ENCODE measurements around the gene UBR4. TPM values are rescaled to one million over a fixed set of nuclear protein-coding genes. Genes with fewer than 3 reads are reported as not detected.
A peak's percentile ranks its signal among the peaks of the same experiment; 100 is the strongest.

The UBR4 gene
- total RNA-seq, 2 experiments from 2014 or later = 116 to 125 TPM

- intact Hi-C loops (cut with DNase I, micrococcal nuclease) = loop anchor here in 1 of 2 experiments (10.0 kb wide), 1 partner anchor 56 kb away; no protein-coding TSS in a partner anchor
- Mint-ChIP-seq H3K4me3 (no peak overlapping the region), H3K9me3 (no peaks in the 10 kb centered on the region), H3K27ac (peak overlapping the region; percentile 83), H3K27me3 (no peaks in the 10 kb centered on the region), H3K36me3 (ENCODE audit: low read depth) (peaks cover 25% of the 10 kb centered on the region), H3K4me1 (ENCODE audit: low read depth) (peaks cover 62% of the 10 kb centered on the region)
- Histone ChIP-seq H3K27me3 (ENCODE audit: control insufficient read depth in 1 of 2, insufficient read depth in 2 of 2, low read length in 2 of 2) (no peaks in the 10 kb centered on the region), H3K27ac (ENCODE audit: low read depth in 1 of 2, low read length in 2 of 2) (no peak overlapping the region), H3K9me3 (ENCODE audit: control insufficient read depth in 1 of 2, insufficient read depth in 1 of 2, low read length in 2 of 2) (no peaks in the 10 kb centered on the region), H3K4me3 (ENCODE audit: low read length) (no peak overlapping the region), H3K36me3 (ENCODE audit: insufficient read depth, low read length) (peaks cover 20% of the 10 kb centered on the region), H3K4me1 (ENCODE audit: insufficient read depth, low read length) (peaks cover 86% of the 10 kb centered on the region)
- TF ChIP-seq, protein P1, sequence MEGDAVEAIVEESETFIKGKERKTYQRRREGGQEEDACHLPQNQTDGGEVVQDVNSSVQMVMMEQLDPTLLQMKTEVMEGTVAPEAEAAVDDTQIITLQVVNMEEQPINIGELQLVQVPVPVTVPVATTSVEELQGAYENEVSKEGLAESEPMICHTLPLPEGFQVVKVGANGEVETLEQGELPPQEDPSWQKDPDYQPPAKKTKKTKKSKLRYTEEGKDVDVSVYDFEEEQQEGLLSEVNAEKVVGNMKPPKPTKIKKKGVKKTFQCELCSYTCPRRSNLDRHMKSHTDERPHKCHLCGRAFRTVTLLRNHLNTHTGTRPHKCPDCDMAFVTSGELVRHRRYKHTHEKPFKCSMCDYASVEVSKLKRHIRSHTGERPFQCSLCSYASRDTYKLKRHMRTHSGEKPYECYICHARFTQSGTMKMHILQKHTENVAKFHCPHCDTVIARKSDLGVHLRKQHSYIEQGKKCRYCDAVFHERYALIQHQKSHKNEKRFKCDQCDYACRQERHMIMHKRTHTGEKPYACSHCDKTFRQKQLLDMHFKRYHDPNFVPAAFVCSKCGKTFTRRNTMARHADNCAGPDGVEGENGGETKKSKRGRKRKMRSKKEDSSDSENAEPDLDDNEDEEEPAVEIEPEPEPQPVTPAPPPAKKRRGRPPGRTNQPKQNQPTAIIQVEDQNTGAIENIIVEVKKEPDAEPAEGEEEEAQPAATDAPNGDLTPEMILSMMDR (IDR thresholded peaks at IDR 0.05) = no peak
- ATAC-seq (ENCODE audit: poor library complexity) (no peak), DNase-seq (no peak)
- POLR2A ChIA-PET = no interaction called here
- CTCF ChIA-PET = no interaction called here
These were observed 139.0 kb downstream of the UBR4 start for GRCh38 chr1:19070891-19071621.

GRCh38 chr1:19070197-19070651 lies 139.8 kb downstream of the UBR4 start:
- peaks cover 11% of the 10 kb centered on the region for H3K36me3 ChIP-seq (ENCODE audit: insufficient read depth, low read length)
- H3K9me3 ChIP-seq (ENCODE audit: control insufficient read depth in 1 of 2, insufficient read depth in 1 of 2, low read length in 2 of 2) = no peaks in the 10 kb centered on the region
- CTCF ChIA-PET = no interaction called here
- Mint-ChIP-seq H3K36me3 (ENCODE audit: low read depth) (peaks cover 17% of the 10 kb centered on the region), H3K4me3 (no peak overlapping the region), H3K4me1 (ENCODE audit: low read depth) (peaks cover 54% of the 10 kb centered on the region), H3K27me3 (no peaks in the 10 kb centered on the region), H3K9me3 (no peaks in the 10 kb centered on the region), H3K27ac (peak overlapping the region; percentile 60)
- DNase-seq (no peak), ATAC-seq (ENCODE audit: poor library complexity) (no peak)
- TF ChIP-seq, protein P1 (IDR thresholded peaks at IDR 0.05) = no peak
- POLR2A ChIA-PET = no interaction called here
- intact Hi-C loops (cut with DNase I, micrococcal nuclease) = loop anchor here in 1 of 2 experiments (10.0 kb wide), 1 partner anchor 55 kb away; no protein-coding TSS in a partner anchor
- no peak overlapping the region for H3K4me3 ChIP-seq (ENCODE audit: low read length)
- peaks cover 82% of the 10 kb centered on the region for H3K4me1 ChIP-seq (ENCODE audit: insufficient read depth, low read length)
- H3K27me3 ChIP-seq (ENCODE audit: control insufficient read depth in 1 of 2, insufficient read depth in 2 of 2, low read length in 2 of 2) = no peaks in the 10 kb centered on the region
- H3K27ac ChIP-seq (ENCODE audit: low read depth in 1 of 2, low read length in 2 of 2) = no peak overlapping the region

DNA sequence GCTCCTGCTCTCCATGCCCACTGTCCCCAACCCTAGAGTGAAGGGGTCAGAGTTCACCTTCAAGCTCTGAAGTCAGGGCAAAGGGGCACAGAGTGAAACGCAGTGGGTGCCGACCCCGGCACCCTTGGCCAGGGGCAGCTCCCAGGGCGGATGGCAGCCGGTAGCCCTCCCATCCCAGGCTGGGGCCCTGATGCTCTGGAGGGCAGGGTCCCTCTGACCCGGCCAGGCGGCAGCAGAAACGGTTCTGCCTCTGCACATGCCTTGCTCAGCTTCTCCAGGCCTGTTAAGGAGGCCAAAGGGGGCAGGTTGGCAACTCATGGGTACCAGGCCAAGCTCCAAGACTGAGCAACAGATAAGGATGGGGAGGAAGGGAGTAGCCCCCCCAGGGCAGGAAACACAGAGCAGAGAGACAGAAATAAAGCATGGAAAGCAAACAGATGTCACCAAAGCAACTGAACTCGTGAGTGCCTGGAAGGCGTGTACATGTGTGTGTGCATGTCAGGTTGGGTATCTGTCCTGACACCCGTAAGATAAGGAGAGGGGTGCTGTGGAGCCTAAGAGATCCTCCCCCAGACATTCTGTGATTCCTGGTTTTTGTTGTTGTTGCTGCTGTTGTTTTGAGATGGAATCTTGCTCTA lies 141.3 kb downstream of the UBR4 start:
- intact Hi-C loops (cut with DNase I, micrococcal nuclease) = no loop called here
- H3K27ac Mint-ChIP-seq = peak overlapping the region; percentile 39
- H3K4me3 ChIP-seq (ENCODE audit: low read length) = no peak overlapping the region
- ChIA-PET CTCF (no interaction called here), POLR2A (no interaction called here)
- H3K36me3 ChIP-seq (ENCODE audit: insufficient read depth, low read length) = peaks cover 7% of the 10 kb centered on the region
- TF ChIP-seq, protein P1 (IDR thresholded peaks at IDR 0.05) = no peak
- H3K27me3 ChIP-seq (ENCODE audit: control insufficient read depth in 1 of 2, insufficient read depth in 2 of 2, low read length in 2 of 2) = no peaks in the 10 kb centered on the region
- no peaks in the 10 kb centered on the region for H3K27me3 Mint-ChIP-seq
- no peaks in the 10 kb centered on the region for H3K9me3 Mint-ChIP-seq
- DNase-seq (no peak), ATAC-seq (ENCODE audit: poor library complexity) (no peak)
- no peaks in the 10 kb centered on the region for H3K9me3 ChIP-seq (ENCODE audit: control insufficient read depth in 1 of 2, insufficient read depth in 1 of 2, low read length in 2 of 2)
- peaks cover 5% of the 10 kb centered on the region for H3K36me3 Mint-ChIP-seq (ENCODE audit: low read depth)
- H3K4me1 Mint-ChIP-seq (ENCODE audit: low read depth) = peaks cover 39% of the 10 kb centered on the region
- H3K27ac ChIP-seq (ENCODE audit: low read depth in 1 of 2, low read length in 2 of 2) = no peak overlapping the region
- H3K4me3 Mint-ChIP-seq = no peak overlapping the region
- H3K4me1 ChIP-seq (ENCODE audit: insufficient read depth, low read length) = peaks cover 67% of the 10 kb centered on the region

Data from CD4-positive, alpha-beta T cell (primary cell).